GM21423 (cell line): Measurements from ENCODE around the gene CLEC18A.
"Not testable (repeated sequence)": the region's sequence is repeated elsewhere in the genome, so short reads cannot be mapped to it uniquely, and the experiment has no call there.

Experiments used
- ATAC-seq: cut with Tn5 transposase; IDR thresholded peaks from one replicate; pipeline ENCODE4 v1.9.1; 2021; ENCODE audit warnings: mild to moderate bottlenecking, moderate library complexity; ENCODE audit not compliant: unreplicated experiment

Gene CLEC18A

DNA sequence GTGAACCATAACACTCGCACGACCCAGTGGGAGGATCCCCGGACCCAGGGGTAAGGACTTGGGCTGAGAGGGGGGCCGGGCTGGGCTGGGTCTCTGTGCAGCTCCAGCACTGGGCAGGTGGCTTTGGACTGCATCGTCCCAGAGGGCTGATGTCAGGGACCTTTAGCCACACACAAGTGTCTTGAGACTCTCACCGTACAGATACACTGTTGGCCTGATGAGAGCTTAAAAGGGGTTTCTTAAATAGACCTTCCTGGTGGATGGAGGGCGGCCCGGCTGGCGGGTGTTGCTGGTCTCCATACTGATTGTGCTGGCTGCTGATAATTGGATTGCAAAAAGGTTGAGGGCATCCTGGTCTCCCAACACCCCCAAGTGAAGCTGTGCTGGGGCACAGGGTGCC lies 21.7 kb upstream of the CLEC18A start:
- no peak for ATAC-seq

DNA sequence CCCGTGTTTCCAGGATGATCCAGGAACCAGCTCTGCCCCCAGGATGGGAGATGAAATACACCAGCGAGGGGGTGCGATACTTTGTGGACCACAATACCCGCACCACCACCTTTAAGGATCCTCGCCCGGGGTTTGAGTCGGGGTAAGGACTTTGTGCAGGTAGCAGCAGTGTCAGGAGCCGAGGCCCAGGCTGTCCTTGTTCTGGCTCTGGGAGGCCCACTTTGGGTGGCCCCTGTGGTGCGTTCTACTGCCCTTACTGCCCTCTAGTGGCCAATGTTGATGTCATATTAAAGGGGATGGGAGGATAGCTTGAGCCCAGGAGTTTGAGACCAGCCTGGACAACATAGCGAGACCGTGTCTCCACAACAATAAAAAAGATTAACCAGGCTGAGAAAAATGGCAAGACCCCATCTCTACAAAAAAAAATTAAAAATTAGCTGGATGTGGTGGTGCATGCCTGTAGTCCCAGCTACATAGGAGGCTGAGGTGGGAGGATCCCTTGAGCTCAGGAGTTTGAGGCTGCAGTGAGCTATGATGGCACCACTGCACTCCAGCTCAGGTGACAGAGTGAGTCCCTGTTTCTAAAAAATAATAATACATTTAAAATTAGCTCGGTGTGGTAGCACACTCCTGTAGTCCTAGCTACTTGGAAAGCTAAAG lies 20.9 kb upstream of the CLEC18A start:
- no peak for ATAC-seq

DNA sequence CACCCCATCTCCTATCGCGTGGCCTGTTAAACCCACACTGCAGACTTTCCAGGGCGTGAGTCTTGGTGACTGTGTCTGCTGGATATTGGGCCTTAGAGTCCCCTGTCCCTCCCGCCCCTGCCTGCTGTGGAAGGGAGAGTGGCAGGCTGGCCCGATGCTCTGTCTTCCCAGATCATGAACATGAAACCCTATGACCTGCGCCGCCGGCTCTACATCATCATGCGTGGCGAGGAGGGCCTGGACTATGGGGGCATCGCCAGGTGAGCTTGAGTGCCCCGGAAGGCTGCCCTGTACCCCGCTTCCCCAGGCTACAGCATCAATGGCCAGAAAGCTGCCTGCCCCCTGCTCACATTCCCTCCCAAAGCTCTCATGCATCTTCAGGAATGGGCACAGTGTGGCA lies 19.5 kb upstream of the CLEC18A start:
- ATAC-seq, result no peak

DNA sequence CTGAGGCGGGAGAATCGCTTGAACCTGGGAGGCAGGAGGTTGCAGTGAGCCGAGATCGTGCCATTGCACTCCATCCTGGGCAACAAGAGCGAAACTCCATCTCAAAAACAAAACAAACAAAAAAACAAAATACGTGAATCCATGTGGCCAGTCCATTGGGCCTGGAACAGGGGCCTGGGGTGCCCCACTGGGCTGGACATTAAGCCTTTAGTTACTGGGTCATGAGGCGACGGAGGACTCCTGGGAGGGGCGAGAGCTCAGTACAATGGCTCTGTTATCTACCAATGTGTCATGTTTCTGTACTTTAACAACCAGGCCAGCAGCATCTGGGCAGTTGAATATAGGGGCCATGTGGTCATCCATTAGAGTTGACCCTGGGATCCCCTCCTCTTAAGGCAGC lies 18.9 kb upstream of the CLEC18A start:
- ATAC-seq, result no peak

DNA sequence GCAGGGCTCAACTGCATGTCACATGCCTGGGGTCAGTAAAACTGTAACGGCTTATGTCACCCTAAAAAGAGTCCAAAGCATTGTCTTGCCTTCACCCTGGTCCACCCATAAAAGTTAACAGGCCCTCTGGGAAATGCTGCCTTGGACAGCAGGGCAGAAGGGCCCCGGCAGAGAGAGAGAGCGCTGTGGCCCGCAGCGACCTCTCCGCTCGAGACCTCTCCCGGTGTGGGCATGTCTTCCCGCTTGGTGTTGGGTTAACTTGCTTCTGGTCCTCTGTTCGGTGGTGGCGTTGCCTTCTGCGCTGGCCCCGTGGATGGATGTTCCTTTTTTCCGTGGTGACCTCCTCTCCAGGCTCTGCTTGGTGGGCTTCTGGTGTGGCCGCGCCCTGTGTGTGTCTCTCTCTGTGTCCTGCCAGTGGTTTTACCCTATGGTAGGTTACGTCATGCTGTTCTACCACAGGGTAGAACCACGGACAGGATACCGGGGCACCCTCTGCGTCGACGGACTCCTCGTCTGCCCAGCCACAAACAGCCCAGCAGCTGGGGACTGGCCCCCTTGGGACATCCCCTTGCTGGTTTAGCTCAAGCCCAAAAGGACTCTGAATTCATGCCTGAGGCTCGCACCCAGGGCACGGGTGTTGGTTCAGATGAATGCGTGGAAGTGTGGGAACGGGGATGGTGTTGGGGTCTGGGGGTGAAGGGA lies 18.3 kb upstream of the CLEC18A start:
- ATAC-seq, result no peak

DNA sequence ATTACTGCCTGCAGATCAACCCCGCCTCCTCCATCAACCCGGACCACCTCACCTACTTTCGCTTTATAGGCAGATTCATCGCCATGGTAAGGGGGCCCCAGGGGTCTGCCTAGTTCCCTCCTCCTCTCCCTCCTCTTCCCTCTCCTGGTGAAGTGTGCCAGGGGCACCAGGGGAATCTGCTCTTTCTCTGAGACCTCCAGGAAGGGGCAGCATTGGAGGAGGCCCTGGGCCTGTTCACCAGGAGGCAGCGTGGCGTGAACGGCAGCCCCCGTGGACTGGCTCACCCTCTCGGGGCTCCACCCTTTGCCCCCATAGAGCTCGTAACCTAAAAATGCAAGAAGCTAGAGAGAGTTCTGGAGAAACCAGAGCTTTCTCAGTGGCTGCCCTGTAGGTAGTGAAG lies 17.1 kb upstream of the CLEC18A start:
- ATAC-seq, result no peak

DNA sequence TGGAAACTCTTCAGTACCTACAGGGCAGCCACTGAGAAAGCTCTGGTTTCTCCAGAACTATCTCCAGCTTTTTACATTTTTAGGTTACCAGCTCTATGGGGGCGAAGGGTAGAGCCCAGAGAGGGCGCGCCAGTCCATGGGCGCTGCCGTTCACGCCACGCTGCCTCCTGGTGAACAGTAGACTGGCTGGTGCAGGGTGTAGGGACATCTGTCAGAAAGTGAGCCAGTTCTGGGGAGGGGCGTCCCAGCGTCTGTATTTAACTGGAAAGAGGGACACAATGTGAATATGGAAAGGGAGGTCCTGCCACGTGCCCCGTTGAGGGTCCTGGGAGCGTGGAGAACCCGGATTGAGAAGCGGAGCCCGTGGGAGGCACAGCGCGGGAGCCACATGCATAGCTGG lies 16.4 kb upstream of the CLEC18A start:
- no peak for ATAC-seq

DNA sequence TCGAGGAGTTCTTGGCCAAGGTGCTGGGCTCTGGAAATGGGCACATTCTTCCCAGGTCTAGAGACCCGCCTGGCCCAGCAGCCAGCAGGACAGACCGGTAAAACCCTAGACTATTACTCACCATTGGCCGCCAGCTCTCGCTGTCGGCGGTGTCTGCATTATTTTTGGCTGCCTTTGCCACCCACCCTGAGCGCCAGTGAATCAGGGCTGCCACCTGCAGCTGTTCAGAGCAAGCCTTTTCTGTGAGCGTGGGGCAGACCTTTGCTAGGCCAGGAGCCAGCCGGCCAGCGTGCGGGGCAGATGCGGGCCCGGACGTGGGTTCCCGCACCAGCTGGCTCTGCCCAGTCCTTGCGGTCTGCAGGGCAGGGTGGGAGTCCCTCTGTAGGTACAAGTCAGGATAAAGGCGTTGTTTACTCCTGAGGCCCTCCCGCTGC lies 15.8 kb upstream of the CLEC18A start:
- ATAC-seq, result no peak

DNA sequence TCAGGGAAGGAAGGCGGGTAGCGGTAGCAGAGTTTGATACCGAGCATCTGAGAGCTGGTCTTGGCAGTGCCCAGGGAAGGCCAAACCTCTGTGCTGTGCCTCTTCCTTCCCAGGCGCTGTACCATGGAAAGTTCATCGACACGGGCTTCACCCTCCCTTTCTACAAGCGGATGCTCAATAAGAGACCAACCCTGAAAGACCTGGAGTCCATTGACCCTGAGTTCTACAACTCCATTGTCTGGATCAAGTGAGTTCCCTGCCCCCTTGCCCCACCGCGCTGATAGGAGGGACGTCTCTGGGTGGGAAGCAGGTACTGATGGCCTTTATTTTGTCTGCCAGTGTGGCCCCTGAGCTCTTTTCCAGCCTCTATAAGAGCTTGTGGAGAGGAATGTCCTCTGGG lies 15.4 kb upstream of the CLEC18A start:
- ATAC-seq, result no peak

DNA sequence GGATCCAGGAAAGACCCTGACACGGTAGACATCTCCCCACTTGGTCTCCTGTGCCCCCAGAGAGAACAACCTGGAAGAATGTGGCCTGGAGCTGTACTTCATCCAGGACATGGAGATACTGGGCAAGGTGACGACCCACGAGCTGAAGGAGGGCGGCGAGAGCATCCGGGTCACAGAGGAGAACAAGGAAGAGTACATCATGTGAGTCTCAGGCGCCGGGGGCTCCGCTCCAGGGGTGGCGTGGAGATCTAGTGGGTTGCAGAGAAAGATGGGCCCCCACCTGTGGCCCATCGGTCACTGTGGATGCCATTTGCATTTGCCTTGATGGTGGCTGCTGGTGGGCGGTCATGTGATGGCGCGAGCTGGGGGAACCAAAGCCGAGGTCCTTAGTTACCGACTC lies 14.9 kb upstream of the CLEC18A start:
- ATAC-seq, result no peak

DNA sequence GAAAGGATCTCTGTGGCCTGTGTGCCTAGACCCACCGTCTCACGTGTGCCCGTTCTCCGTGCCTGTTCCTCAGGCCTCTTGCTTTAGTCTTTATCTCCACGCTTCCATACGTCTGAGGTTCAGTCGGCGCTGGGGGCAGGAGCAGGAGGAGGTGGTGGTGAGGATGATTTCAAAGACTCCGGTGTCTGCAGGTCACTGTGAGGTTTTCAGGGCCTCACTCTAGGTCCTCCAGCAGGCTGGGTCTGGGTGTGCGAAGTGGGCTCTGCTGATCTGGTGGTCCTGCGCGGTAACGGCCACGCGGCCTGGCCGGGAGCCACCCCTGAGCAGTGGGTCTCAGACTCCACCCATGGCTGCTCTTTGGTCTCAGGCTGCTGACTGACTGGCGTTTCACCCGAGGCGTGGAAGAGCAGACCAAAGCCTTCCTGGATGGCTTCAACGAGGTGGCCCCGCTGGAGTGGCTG lies 14.4 kb upstream of the CLEC18A start:
- no peak for ATAC-seq

DNA sequence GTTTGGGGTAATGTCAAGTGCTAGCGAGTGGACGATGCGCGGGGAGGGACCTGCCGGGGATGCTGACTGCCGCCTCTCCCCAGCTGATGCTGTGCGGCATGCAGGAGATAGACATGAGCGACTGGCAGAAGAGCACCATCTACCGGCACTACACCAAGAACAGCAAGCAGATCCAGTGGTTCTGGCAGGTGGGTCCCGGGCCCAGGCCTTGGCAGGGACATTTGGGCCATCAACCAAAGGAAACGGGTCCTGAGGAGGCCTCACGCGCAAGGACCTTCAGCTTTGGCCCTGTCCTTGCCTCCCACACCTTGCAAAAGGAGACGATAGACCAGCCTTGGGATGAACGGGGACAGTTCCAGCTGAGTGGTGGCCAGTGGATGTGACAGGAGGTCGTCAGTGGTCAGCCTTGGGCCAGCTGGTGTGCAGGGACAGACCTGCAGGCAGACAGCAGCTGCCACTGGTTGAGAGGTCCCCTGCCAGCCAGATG lies 13.6 kb upstream of the CLEC18A start:
- no peak for ATAC-seq

DNA sequence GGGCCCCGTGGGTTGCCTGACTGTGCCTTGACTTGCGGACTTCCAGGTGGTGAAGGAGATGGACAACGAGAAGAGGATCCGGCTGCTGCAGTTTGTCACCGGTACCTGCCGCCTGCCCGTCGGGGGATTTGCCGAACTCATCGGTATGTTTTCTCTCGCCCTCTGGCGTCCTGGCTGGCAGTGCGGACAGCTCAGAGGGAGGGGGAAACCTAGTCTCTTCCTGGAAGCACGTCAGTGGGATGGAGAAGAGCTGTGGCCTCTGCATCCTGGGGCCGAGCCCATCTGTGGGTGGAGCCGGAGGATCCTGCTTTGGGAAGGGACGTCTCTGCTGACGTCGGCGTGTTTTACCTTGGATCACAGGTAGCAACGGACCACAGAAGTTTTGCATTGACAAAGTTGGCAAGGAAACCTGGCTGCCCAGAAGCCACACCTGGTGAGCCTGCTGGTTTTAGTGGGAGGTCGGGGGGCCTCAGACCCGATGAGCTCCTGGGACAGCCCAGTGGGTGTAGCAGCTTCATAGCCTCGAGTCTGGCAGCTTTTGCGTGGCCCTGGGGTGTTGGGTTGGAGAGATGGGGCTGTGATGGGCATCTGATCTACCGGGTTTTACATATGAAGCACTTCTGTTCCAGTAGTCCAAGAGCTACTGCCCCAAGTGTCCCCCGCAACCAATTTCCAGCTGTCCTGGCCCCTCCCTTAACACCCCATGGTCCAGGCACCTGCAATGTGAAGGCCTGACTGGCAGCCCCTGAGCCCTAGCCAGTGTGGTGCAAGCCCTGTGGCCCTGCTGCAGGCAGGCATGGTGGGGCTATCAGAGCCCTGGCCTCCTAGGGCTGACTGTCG lies 11.9 kb upstream of the CLEC18A start:
- ATAC-seq, result no peak

DNA sequence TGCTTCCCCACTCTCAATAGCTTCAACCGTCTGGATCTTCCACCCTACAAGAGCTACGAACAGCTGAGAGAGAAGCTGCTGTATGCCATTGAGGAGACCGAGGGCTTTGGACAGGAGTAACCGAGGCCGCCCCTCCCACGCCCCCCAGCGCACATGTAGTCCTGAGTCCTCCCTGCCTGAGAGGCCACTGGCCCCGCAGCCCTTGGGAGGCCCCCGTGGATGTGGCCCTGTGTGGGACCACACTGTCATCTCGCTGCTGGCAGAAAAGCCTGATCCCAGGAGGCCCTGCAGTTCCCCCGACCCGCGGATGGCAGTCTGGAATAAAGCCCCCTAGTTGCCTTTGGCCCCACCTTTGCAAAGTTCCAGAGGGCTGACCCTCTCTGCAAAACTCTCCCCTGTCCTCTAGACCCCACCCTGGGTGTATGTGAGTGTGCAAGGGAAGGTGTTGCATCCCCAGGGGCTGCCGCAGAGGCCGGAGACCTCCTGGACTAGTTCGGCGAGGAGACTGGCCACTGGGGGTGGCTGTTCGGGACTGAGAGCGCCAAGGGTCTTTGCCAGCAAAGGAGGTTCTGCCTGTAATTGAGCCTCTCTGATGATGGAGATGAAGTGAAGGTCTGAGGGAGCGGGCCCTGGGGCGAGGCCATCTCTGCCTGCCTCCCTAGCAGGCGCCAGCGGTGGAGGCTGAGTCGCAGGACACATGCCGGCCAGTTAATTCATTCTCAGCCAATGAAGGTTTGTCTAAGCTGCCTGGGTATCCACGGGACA lies 11.1 kb upstream of the CLEC18A start:
- ATAC-seq, result no peak

DNA sequence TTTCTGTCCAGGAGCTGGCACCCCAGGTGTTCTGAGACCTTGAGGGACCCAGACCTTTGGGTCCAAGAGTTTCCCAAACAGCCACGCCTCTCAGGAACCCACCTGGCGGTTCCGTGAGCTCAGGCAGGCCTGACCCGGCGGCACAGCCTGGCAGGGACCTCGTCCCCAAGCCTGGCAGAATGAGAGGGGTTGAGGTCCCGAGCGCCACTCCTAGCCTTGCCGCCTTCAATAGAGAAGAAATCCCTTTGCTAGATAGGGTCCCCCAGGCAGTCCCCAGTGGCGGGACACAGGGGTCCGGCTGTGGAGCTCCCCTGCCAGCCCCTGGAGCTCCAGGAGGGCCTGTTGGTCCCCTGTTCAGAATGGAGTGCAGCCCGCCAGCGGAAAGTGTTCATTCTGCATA lies 10.5 kb upstream of the CLEC18A start:
- ATAC-seq, result no peak

DNA sequence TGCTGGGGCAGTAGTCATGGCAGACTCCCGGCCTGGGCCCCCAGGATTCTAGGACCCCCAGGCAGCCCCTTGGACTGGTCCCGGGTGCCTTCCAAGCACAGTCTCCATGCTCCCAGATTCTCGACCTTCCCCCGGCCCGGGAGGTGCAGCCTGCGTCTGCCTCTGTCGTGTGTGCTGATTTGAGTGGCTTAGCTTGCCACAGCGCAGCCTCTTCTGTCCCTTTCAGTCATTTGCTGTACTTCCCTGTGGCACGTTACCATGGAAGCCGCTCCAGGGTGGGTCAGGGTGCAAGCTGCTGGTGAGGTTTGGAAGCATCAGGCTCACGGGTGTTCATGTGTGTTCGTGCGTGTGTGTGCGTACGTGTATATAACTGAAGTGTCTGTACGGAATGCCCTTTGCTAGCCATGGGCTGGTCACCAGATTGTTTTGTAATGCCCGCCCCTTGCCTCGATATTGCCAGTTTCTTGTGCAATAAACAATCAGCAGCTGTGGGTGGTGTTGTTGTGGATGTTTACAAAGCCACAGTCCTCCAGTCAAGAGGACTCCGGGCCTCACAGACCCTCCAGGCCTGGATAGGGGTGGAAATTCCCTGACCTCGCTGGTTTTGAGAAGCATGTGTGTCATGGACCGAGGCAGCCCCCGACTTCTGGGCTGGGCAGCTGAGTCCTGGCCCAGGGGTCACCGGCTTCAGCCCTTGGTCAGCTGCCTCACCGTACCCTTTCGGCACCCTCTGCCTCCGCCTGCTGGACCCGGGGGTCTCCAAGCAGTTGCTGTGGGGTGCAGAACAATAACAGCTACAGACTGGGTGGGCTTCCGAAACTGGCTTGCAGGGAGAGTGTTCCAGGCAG lies 9.7 kb upstream of the CLEC18A start:
- no peak for ATAC-seq

DNA sequence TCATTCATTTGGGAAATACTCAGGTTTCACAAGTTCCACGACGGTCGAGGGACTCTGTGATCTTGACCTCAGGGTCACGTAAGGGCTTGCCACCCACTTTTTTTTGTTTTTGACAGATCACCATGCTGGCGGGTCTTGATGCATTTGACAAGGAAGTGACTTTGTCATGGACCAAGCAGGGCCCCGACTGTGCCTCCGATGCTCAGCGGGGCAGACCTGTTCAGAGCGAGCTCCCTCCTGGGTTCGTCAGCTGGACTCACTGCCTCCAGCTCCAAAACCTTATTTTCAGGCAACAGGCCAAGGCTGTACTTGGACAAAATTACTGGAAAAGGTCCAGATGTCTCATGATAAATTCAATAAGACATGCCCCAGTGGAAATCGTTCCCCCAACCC lies 9.0 kb upstream of the CLEC18A start:
- ATAC-seq, result no peak

DNA sequence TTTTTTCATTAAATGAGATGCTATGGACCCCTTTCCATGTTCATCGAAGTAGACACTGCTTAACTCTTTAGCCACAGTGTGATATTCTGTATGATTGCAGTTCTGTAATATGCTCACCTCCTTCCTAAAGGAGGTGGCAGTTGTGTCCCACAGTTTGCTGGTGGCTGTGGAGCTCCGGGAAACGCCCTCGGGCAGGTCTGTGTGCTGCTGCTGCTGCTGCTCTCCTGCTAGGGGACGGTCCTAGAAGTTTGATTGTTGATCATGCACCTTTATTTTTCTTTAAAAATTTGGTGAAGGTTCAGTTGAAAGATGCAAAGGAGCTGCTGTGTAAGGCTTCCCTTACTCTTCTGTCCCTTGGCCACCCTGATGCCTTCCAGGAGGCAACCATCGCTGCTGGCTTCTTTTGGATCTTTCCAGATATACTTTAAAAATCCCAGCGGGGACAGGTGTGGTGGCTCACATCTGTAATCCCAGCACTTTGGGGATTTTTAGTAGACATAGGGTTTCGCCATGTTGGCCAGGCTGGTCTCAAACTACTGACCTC lies 8.4 kb upstream of the CLEC18A start:
- ATAC-seq, result no peak

DNA sequence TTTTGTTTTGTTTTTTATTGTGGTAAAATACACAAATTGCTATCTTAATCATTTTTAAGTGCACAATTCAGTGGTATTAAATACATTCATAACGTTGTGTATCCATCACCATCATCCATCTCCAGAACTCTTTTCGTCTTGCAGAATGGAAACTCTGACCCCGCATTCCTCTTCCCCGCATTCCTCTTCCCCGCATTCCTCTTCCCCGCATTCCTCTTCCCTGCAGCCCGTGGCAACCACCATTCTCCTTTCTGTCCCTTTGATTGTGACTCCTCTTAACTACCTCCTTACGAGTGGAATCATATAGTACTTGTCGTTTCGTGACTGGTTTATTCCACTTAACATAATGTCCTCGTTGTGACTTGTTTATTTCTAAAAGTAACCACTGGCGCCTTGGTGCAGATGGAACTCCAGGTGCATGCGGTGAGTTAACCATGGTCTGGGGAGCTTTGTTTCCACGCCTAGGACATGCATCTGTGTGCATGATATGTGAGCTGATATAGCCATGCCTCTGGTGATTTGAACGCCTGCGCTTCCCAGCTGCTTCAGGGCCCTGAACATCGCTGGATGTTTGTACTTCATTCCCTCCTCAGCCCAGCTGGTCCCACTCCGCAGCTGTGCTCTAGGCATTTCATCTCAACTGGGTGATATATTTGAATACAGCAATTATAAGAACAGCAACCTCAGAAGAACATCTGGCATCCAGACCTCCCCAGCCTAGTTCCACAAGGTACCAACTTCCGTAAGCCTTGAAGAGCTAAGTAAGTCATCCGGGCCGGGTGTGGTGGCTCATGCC lies 7.7 kb upstream of the CLEC18A start:
- not testable (repeated sequence) for ATAC-seq
